ENCODE data around the gene MGAT5. TPM values are rescaled to one million over a fixed set of nuclear protein-coding genes. Genes with fewer than 3 reads are reported as not detected.

Gene MGAT5
- total RNA-seq, 1 experiment from 2014 or later, result 37.5 TPM

DNA sequence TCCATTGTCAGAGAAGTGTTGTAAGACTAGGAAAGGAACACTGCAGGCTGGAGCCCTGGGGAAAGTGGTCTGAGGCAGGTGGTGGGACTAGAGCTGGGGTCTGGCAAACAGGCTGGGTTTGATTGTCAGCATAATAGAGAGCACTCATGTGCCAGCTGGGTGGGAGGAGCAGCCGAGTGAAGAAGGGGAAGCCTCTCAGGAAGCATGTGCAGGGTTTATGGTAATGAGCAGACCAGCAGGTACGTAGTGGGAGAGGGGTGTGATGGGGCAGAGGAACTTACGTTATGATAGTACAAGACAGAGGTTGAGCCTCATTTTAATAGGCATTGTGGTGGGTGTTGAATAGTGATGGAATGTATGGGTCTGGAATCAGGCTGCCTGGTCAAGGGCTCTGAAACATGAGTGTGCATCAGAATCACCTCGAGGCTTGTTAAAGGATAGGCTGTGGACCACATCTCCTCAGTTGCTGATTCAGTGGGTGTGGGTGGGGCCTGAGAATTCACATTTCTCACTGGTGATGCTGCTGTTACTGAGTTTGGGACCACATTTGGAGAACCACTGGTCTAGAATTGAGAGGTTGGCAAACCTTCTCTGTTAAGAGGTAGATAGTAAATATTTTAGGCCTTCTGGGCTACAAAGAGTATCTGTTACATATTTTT lies 1.7 kb upstream of the MGAT5 start:
- peak; percentile 28 for DNase-seq (ENCODE audit: low read depth)

DNA sequence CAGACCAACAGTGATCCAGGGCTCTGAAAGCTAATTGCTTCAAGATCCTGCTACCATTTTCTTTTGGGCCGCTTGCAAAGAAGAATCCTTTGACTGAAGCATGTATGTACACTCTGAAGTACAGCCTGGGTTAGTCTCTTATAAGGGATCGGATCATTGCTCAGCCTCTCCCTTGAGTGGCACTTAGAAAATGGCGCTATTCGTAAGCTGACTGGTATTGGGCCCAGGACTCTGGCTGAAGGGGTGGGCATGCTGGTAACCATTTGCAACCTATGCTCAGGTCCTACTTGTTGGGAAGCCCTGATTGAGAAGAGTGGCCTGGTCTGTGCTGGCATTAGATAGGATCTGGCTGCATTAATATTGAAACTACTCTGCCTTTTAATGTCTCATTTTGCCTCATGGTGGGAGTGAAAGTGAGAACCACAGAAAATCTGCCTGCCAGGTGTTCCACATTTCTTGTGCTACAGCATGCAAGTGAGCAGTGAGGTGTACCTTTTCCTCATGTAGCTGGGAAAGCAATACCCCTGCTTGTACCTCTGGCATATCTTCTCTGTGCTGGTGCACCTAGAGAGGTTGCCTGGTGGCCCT lies 661 bp upstream of the MGAT5 start:
- no peak for DNase-seq (ENCODE audit: low read depth)

DNA sequence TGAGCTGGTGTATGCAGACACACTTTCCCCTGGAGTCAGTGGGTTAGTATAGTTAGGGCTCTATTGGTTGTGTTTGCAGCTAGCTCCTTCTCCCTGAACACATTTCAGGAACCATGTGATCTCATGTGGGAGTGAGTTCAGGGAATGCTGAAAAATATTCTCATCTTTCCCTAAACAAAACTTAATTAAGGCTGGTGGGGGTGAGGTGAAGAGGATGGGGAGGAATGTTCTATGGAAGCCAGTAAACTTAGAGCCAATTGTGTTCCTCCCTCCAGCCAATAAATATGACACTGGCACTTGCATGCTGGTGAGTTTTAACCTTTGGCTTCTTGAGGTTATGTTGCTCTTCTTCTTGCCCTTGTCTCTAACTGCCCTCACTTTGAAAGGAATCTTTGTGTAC lies 952 bp downstream of the MGAT5 start:
- DNase-seq (ENCODE audit: low read depth), result no peak

DNA sequence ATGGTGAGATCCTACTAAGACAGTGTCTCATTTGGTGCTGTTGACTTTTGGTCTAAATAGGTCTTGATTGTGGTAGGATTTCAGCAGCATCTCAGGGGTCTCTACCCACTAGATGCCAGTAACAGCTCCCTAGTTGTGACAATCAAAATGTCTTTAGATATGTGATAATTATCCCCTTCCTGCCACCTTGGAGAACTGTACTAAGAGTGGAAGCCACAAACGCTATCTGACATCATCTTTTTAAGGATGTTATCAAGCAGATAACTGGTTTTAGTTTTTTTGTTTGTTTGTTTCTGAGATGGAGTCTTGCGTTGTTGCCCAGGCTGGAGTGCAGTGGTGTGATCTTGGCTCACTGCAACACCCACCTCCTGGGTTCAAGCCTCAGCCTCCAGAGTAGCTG lies 3.1 kb downstream of the MGAT5 start:
- no peak for DNase-seq (ENCODE audit: low read depth)

DNA sequence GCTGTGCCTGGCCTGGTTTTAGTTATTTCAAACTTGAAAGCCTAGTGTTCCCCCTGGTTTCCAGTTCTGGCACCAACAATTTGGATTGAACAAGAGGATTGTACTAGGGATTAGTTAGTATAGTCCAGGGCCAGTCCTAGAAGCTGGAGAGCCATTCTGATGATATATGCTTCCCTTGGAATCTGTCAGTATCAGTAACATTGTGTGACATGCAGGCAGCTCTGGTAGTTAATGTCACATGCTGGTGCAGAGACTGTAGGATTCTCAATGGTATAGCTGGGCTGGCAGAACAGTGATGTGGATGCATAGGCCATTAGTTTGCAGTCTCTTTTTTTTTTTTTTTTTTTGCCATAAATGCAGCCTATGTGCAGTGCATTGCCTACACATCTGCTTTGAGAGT lies 3.6 kb downstream of the MGAT5 start:
- DNase-seq (ENCODE audit: low read depth), result no peak

DNA sequence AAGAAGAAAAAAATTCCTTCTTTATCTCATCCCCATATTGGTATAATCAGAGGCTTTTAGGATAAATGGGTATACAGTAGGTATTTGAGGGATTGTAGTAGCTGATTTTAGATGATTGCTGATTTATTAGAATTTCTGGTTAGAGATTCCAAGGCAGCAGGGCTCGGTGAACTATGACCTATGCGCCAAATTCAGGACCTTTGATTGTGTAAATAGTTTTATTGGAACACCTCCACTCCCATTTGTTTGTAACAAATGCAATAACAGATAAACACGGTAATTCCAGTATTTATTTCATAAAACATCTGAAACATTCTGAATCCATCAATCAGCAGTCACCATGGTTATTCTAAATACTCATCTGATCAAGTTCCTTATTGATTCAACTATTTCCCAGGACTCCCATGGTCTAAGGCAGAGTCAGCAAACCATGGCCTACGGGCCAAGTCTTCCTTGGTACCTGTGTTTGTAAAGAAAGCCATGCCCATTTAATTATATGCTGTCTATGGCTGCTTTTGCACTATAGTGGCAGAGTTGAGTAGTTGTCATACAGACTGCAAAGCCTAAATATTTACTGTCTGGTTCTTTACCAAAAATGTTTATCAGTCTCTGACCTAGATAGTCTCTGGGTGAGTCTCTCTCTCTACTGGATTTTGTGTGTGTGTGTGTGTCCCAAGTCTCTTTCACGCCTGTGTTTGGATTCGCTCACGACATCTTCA lies 4.3 kb downstream of the MGAT5 start:
- DNase-seq (ENCODE audit: low read depth), result no peak

DNA sequence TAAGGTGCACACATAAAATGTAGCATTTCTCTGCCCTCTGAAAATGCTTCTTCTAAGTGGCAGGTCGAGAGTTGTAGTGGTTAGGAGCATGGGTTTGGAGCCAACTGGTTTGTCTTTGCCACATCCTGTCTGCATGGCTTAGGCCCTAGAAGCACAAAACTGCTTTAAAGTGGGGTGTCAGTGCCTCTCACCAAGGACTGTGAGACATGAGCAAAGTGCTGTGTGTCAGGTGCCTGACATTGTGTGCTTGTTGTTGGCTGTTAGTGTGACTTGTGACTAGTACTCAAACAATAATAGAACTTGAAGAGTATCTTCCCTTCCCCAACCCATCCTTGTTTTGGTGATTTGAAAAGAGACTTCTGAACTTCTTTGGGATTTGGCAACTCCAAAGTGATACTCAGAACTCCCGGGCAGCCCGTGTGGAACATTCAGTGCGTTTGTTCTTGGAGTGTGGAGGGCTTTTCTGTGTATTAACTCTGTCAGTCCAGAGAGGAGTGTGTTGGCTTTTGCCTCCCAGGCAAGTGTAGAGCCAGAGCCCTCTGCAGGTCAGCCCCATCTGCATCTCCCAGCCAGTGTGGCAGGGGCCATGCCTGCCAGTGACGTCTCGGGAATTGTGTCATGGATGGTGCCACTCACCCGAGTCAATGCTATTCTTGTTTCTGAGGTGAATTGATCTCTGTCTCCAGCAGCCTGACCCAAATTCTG lies 5.0 kb downstream of the MGAT5 start:
- DNase-seq (ENCODE audit: low read depth), result no peak

DNA sequence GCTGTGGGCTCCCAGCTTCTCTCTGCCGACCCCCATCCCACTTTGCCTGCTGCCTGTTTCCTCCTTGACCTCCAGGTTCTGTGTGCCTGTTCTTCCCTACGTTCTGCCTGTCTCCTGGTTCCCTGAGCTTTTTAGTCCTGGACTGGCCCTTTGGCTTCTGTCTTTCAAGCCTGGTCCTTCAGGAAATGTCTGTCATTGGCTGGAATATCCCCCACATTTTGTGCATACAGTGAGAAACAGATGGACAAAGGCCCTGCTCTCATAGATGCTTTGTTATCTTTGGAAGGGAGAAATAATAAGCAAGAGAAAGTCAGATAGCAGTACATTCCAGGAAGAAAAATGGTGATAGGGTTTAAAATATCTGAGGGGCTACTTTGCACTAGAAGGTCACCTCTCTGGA lies 5.7 kb downstream of the MGAT5 start:
- DNase-seq (ENCODE audit: low read depth), result no peak

DNA sequence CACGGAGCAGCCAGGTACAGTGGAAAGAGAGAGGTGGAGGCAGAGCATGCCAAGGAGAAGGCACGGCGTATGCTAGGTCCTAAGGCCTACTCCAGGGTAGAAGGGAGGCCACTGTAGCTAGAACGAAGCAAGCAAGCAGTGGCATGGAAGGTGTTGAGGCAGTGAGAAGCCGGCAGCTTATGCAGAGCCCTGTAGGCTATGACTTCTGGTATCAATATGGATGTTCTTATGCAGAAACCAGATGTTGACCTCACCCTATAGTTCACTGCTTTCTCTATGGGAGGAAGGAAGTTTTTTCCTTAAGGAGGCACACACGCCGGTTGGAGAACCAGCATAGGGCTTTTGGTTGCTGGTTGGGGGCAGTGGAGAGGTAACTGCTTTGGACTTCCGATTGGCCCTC lies 6.1 kb downstream of the MGAT5 start:
- no peak for DNase-seq (ENCODE audit: low read depth)

DNA sequence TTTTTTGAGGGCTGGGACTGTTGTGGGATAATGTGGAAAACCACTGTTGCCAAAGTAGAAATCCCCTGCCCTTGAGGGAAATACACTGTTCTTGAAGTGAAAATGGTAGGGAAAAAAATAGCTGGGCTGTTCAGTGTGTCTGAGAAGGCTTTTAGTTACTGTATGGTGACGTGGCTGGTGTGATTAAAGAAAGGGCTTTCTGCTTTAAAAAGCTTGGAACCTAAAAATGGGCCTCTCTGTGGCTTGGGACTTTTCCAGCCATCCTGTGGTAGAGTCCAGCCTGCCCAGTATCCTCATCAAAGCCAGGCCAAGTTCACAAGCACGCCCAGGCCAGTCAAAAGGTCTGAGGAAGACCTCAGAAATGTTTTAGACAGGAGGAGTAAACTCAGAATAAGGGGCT lies 6.8 kb downstream of the MGAT5 start:
- peak; percentile 36 for DNase-seq (ENCODE audit: low read depth)

DNA sequence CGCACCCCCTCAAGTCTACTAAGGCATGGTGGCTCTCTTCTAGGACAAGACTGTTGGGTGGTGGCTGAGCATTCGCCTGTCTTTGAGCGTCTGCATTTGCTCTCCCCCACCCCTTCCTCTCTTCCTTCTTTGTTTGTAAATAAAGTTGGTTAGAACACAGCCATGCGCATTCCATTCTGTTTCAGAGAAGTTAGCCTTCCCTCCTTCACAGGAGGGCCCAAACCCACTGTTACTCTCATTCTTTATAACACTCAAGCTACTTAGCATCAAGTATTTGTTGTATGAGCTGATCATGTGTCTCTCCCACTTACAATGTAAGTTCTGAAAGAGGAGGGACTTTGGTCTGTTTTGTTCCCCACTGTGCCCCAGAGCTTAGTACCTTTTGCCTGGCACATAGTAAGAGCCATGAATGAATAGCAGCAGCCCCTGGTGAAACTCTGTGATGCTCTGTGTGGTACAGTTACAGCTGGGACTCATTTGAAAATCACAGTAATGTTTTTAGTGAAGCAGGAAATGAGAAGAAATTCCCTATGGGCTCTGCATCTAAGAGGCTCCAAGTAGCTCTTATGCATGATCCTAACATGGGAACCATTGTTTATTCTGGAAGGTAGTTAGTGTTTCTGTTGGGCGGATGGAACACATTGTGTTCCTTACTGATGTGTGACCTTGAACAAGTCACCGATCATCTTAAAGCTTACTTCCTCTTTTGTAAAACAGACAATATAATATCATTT lies 7.7 kb downstream of the MGAT5 start:
- no peak for DNase-seq (ENCODE audit: low read depth)

DNA sequence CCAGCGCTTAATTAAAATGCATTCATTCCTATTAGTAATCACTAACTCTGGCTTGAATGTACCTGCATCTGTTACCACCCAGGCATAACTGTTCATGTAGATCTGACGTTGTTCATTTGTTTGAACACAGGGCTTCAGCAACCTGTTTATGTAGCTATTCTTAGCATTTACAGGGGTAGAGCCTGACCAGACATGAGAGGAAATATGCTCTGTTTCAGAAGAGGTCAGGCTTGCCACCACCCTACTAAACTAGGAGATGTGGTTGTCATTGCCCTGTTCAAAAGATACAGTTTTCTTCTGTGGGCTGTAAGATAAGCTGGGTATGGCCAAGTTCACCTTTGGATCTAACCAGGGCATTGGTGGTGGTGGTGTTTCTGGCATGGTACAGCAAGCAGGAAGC lies 8.8 kb downstream of the MGAT5 start:
- no peak for DNase-seq (ENCODE audit: low read depth)

DNA sequence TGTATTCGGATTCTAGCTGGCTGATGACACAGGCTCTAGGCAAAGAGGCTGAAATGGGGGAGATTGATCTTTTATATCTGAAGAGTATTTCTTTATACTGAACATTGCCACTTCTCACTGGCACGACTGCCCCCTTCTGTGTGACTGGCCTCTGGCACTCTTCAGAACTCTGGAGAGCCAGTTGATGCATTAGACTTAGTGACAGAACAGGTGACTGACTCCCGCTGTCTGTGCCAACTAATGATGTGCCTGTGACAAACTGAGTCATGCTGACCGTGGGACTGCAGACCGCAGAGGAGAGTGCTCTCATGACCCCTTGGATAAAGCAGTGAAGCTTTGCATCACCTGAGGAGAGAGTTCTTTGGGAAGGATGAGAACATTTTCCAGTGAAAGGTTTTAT lies 14.4 kb downstream of the MGAT5 start:
- DNase-seq (ENCODE audit: low read depth), result peak; percentile 30

DNA sequence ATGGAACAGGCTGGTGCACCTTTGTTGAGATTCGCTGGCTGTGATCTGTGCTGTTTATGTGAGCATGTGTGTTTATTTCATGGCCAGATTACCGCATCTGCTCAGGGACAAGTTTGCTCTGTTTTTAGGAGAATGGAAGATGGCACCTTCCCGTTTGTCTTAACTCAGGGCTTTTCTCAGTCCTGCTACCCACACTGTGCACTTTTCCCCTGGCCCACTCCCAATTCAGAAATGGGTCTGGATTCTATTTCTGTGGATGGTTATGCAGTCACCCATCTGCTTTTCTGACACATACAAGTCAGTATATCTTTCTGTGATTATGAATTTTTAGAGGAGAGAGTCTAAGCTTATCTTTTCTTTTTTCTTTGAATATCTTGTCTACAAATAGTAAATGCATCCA lies 15.4 kb downstream of the MGAT5 start:
- no peak for DNase-seq (ENCODE audit: low read depth)

DNA sequence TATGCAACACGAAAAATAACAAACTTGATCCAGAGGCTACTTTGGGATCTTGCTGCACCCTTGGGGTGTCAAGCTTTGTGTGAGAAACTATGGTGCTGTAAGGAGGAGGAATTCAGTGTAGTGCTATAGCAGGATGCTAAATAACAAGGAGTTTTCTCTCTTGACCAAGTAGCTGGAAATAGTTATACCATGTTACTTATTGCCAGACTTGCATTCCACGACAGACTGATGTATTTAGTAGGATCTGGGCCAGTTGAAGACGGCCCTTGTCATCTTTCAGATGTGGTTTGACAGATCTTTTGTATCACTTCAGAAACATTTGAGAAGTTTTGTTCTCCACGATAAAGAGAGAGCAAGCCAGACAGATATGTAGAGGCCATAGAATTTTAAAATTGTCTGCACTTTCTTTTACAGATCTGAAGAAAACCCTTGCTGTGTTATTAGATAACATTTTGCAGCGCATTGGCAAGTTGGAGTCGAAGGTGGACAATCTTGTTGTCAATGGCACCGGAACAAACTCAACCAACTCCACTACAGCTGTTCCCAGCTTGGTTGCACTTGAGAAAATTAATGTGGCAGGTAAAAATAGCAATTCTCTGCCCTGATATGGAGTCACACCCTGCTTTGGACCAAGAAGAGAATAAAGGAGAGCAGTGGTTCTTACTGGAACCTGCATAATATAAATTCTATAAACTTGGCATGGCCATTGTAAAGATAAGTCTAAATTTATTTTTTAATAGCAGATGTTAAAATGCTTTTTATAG lies 16.3 kb downstream of the MGAT5 start:
- DNase-seq (ENCODE audit: low read depth), result no peak

DNA sequence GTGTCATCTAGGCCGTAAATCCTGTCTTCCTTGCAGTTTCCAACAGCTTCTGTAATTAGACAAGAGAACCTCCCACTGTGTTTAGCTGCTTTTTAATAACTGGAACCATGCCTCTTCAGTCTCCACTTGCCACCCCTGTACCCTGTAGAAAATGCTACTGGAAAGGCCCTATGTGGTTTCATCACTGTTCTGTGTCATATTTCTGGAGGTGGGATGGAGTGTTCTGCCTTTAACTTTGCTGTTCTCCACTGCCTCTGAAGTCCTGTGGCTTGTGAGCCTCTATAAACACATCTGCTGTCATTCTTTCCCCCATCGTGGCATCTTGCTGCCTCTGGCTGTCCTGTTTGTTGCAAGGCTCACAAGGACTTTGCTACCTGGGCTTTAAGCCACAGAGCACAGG lies 17.9 kb downstream of the MGAT5 start:
- no peak for DNase-seq (ENCODE audit: low read depth)

DNA sequence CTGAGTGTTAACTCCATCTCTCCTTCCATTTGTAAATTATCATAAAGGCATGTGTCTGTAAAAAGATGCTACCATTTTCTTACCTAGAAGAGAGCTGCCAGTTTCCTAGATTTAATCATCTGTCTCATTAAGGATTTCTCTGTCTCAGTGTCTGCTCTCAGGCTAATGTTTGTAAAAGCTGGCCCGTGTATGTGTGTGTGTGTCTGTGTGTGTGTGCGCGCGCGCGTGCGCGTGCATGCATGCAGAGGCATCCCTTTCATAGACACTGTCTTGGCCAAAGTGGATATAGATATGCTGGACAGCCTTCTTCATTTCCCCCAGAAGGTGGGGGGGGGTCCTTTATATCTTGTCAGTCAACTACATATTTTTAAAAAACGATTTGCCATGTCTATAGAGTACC lies 18.9 kb downstream of the MGAT5 start:
- no peak for DNase-seq (ENCODE audit: low read depth)

DNA sequence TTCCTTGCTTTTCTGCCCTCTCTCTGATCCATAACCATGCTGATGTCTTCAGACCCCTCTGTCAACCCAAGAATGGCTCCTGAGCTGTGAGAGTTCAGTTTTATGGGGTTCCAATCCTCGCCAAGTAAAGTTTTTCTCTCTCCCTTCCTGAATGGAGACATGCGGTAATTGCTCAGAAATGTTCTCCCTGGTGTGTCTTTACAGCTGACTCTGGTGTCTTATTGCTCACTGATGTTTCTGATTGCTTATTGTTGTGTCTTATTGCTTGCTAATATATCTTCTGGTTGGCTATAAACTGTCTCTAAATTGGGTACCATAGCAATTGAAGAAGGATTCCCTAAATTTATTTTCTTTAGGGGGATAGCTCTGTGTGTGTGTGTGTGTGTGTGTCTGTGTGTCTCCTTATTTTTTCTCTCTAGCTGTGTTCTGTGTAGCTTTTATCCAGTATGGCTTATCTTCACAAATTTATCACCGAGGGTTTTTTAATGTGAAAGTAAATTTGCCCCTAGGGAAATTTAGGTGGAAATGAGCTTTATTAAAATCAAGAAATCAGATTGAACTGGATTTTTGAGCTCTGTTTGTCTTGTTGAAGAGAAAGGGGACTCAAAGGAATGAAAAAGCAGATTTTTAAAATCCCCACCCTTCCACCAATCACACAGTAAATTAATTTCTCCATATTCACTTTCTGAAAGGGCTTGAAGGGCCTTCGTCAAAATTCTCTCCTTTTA lies 19.5 kb downstream of the MGAT5 start:
- no peak for DNase-seq (ENCODE audit: low read depth)

DNA sequence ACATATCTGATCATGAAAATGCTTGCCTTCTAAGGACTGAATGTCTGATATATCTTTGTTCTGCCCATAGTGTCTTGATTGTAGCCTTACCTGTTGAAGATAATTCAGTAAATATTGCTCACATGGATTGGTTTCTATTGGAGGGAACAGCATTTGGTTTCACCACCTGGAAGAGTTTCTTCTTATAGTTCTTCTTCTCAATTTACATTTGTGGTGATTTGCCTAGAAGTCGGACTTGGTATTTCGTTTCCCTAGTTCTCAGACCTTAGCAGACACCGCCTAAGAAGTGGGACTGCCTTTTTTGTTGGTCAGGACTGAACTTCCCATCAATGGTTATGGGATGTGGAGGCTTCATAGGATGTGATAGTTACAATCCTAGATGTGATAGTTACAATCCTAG lies 20.2 kb downstream of the MGAT5 start:
- DNase-seq (ENCODE audit: low read depth), result no peak

Measured in HT1080 (cell line).